HEK293T (cell line): ENCODE results near the gene RNF220.

Source experiments
- FOXA1 ChIP-seq: fragments of 450-650 bp; IDR thresholded peaks from 2 replicates; pipeline ENCODE4 v1.6.1; 2016; ENCODE audit warnings: mild to moderate bottlenecking
- FOXK2 ChIP-seq: fragments of 450-650 bp; IDR thresholded peaks from 2 replicates; pipeline ENCODE4 v1.6.1; 2016; ENCODE audit warnings: mild to moderate bottlenecking
- NFRKB ChIP-seq: fragments of 450-650 bp; IDR thresholded peaks from 2 replicates; pipeline ENCODE4 v1.6.1; 2016; ENCODE audit warnings: mild to moderate bottlenecking, moderate library complexity
- TF ChIP-seq, protein P1 (sequence below): fragments of 450-650 bp; IDR thresholded peaks from 2 replicates; pipeline ENCODE4 v1.6.1; 2016

DNA sequence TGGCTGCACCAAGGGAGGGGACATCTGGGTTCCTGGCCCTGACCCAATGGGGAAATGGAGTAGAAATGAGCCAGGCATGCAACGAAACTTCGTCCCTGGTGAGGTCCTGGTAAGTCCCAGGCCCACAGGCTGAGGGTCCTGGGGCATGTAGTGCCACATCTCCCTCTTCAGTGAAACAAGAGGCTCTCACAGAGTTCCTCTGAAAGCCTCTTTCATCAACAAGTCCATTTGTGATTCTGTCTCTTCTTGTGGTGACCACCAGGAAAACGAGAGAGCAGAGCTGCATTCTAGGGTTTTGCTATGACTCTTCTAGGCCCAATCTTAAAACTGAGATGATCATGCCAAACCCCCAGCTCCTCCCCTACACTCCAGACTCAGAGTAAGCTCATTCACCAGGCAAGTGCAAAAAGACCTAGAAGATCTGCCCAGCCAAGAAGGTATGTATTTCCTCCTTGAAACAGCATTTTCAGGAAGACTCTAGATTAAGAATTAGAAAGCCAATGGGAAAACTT lies 24.3 kb upstream of the RNF220 start:
- no peak for TF ChIP-seq FOXA1
- TF ChIP-seq NFRKB, result no peak
- no peak for TF ChIP-seq FOXK2
- TF ChIP-seq, protein P1, sequence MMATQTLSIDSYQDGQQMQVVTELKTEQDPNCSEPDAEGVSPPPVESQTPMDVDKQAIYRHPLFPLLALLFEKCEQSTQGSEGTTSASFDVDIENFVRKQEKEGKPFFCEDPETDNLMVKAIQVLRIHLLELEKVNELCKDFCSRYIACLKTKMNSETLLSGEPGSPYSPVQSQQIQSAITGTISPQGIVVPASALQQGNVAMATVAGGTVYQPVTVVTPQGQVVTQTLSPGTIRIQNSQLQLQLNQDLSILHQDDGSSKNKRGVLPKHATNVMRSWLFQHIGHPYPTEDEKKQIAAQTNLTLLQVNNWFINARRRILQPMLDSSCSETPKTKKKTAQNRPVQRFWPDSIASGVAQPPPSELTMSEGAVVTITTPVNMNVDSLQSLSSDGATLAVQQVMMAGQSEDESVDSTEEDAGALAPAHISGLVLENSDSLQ, result no peak
